ENCODE measurements around the gene UPF1. TPM values are rescaled to one million over a fixed set of nuclear protein-coding genes. Genes with fewer than 3 reads are reported as not detected.

The UPF1 gene
- total and polyA plus RNA-seq, 4 donors, result 48.3 to 89.2 (median 64.5) TPM

DNA sequence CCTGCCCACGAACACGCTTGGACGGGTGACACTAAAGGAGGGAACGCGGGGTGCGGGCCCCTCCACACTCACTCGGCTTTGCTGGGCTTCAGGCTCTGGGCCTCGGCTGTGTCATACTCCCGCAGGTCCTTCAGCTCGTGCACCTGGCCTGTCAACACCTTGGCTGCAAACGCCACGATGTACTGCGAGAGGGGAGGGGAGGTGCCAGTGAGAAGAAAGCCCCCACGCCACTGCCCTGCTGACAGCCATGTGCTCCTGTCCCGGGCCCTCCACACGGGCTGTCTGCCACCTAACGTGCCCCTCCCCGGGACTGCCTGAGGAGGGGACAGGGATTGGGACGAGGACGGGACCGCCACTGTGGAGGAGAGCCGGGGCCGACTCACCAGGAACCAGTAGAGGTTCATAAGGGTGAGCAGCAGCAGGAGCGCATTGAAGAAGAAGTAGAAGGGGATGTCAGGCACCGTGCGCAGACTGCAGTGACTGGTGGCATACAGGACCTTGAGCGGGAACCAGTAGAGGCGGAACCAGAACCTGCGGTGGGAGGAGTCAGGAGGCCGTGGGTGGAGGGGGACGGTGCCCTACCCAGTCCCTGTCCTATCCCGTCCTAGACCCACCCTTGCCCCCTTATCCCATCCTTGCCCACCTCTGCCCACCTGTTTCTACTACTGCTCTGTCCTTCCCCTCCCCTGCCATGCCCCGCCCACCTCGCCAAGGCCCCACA, 47.3 kb downstream of the UPF1 start:
- no peak overlapping the region for H3K27ac ChIP-seq (ENCODE audit: low read depth in 1 of 2, low read length in 1 of 2)
- WGBS, 2 donors, result 89 to 94% methylated on average over 32 to 34 of the region's 34 CpGs
- TF ChIP-seq, protein P1, sequence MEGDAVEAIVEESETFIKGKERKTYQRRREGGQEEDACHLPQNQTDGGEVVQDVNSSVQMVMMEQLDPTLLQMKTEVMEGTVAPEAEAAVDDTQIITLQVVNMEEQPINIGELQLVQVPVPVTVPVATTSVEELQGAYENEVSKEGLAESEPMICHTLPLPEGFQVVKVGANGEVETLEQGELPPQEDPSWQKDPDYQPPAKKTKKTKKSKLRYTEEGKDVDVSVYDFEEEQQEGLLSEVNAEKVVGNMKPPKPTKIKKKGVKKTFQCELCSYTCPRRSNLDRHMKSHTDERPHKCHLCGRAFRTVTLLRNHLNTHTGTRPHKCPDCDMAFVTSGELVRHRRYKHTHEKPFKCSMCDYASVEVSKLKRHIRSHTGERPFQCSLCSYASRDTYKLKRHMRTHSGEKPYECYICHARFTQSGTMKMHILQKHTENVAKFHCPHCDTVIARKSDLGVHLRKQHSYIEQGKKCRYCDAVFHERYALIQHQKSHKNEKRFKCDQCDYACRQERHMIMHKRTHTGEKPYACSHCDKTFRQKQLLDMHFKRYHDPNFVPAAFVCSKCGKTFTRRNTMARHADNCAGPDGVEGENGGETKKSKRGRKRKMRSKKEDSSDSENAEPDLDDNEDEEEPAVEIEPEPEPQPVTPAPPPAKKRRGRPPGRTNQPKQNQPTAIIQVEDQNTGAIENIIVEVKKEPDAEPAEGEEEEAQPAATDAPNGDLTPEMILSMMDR (IDR thresholded peaks at IDR 0.05; ENCODE audit: control extremely low read depth, extremely low read depth), result no peak
- H3K9ac ChIP-seq (ENCODE audit: insufficient read depth in 1 of 2, low read length in 2 of 2), result no peak overlapping the region
- H3K9me3 ChIP-seq (ENCODE audit: control insufficient read depth in 4 of 4, insufficient read depth in 3 of 4, low read length in 3 of 4), result peaks cover 0 to 4% (median 0%) of the 10 kb centered on the region in 4 donors
- ATAC-seq (ENCODE audit: insufficient read depth, low FRiP score) (no peak), DNase-seq (no peak)
- no peaks in the 10 kb centered on the region for H3K27me3 ChIP-seq (ENCODE audit: control insufficient read depth in 3 of 3, insufficient read depth in 3 of 3, low read length in 2 of 3)
- peaks cover 0 to 7% (median 0%) of the 10 kb centered on the region in 4 donors for H3K36me3 ChIP-seq (ENCODE audit: control insufficient read depth in 4 of 4, insufficient read depth in 4 of 4, low read length in 4 of 4)
- H3K4me3 ChIP-seq, result no peak overlapping the region
- no peaks in the 10 kb centered on the region for H3K4me1 ChIP-seq (ENCODE audit: control insufficient read depth in 5 of 5, insufficient read depth in 5 of 5, low read length in 5 of 5)

DNA sequence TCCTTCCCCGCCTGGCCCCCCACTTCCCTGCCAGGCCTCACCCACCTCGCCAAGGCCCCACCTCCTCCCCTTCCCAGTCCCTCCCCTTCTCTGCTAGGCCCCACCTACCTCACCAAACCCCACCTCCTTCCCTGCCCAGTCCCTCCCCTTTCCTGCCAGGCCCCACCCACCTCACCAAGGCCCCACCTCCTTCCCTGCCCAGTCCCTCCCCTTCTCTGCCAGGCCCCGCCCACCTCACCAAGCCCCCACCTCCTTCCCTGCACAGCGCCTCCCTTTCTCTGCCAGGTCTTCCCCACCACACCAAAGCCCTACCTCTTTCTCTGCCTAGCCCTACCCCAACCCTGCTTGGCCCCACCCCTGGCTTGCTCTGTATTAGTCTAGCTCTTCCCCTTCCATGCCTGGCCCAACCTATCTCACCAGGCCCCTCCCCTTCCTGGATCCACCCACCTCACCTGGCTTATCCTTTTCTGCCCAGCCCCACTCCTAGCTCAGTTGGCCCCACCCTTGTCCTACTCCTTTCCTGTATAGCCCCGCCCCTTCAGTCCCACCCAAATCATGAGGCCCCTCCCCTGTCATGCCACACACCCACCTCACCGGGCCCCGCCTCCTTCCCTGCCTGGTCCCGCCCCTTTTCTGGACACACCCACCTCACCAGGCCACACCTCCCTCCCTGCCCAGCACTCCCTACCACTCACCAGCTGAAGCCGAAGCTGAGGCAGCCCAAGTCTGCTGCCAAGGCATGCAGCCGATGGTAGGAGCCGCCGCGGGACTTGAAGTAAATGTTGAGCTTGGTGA, 48.0 kb downstream of the UPF1 start:
- H3K36me3 ChIP-seq (ENCODE audit: control insufficient read depth in 4 of 4, insufficient read depth in 4 of 4, low read length in 4 of 4), result peaks cover 0 to 7% (median 0%) of the 10 kb centered on the region in 4 donors
- peaks cover 0 to 4% (median 0%) of the 10 kb centered on the region in 4 donors for H3K9me3 ChIP-seq (ENCODE audit: control insufficient read depth in 4 of 4, insufficient read depth in 3 of 4, low read length in 3 of 4)
- DNase-seq (no peak), ATAC-seq (ENCODE audit: insufficient read depth, low FRiP score) (peak; percentile 19)
- H3K4me3 ChIP-seq, result no peak overlapping the region
- TF ChIP-seq, protein P1 (IDR thresholded peaks at IDR 0.05; ENCODE audit: control extremely low read depth, extremely low read depth), result no peak
- no peaks in the 10 kb centered on the region for H3K4me1 ChIP-seq (ENCODE audit: control insufficient read depth in 5 of 5, insufficient read depth in 5 of 5, low read length in 5 of 5)
- H3K27me3 ChIP-seq (ENCODE audit: control insufficient read depth in 3 of 3, insufficient read depth in 3 of 3, low read length in 2 of 3), result no peaks in the 10 kb centered on the region
- H3K27ac ChIP-seq (ENCODE audit: low read depth in 1 of 2, low read length in 1 of 2), result no peak overlapping the region
- no peak overlapping the region for H3K9ac ChIP-seq (ENCODE audit: insufficient read depth in 1 of 2, low read length in 2 of 2)
- 75 to 90% methylated on average over 12 to 13 of the region's 13 CpGs for WGBS, 2 donors

GRCh38 chr19:18881491-18881890, 49.7 kb downstream of the UPF1 start:
- WGBS, 2 donors, result 95 to 96% methylated on average over 7 of the region's 7 CpGs
- H3K4me3 ChIP-seq, result no peak overlapping the region
- H3K27ac ChIP-seq (ENCODE audit: low read depth in 1 of 2, low read length in 1 of 2), result no peak overlapping the region
- peaks cover 0 to 4% (median 0%) of the 10 kb centered on the region in 4 donors for H3K9me3 ChIP-seq (ENCODE audit: control insufficient read depth in 4 of 4, insufficient read depth in 3 of 4, low read length in 3 of 4)
- H3K27me3 ChIP-seq (ENCODE audit: control insufficient read depth in 3 of 3, insufficient read depth in 3 of 3, low read length in 2 of 3), result no peaks in the 10 kb centered on the region
- no peak overlapping the region for H3K9ac ChIP-seq (ENCODE audit: insufficient read depth in 1 of 2, low read length in 2 of 2)
- no peaks in the 10 kb centered on the region for H3K4me1 ChIP-seq (ENCODE audit: control insufficient read depth in 5 of 5, insufficient read depth in 5 of 5, low read length in 5 of 5)
- no peak for ATAC-seq (ENCODE audit: insufficient read depth, low FRiP score)
- TF ChIP-seq, protein P1 (IDR thresholded peaks at IDR 0.05; ENCODE audit: control extremely low read depth, extremely low read depth), result no peak
- H3K36me3 ChIP-seq (ENCODE audit: control insufficient read depth in 4 of 4, insufficient read depth in 4 of 4, low read length in 4 of 4), result peaks cover 0 to 7% (median 0%) of the 10 kb centered on the region in 4 donors
- no peak for DNase-seq
